NCI-H748 (cell line): ENCODE results near the gene RNF213.
"Not testable (repeated sequence)": the region's sequence is repeated elsewhere in the genome, so short reads cannot be mapped to it uniquely, and the experiment has no call there.

Source experiments
- DNase-seq: peaks from one replicate; lab custom pipeline; 2025; ENCODE audit not compliant: unreplicated experiment; lab: John Stamatoyannopoulos, UW

Gene RNF213

DNA sequence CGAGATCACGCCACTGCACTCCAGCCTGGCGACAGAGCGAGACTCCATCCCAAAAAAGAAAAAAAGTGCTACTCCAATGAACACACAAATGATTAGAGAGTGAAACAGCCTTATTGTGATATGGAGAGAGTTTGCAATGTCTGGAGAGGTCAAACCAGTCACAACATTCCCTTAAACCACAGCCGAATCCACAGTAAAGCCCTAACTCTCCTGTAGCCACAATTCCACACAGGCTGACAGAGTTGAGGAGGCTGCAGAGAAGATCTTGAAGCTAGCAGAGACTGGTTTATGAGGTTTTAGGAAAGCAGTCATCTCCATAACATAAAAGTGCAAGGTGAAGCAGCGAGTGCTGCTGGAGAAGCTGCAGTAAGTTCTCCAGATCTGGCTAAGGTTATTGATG, 6.7 kb downstream of the RNF213 start:
- no peak for DNase-seq

DNA sequence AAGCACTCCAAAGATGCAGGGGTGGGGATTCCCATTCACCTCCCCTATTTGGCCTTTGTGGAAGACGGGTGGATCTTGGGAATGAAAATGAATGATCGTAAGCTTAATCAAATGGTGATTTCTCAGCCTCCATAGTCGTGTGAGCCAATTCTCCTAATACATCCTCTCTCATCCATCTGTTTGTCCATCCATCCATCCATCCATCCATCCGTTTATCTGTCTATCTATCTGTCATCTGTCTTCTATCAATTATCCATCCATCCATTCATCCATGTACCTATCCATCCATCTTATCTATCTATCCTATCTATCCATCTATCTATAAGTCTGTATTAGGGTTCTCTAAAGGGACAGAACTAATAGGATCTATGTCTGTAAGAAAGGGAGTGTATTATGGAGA, 7.8 kb downstream of the RNF213 start:
- DNase-seq, result no peak

- no peak for DNase-seq
Measured at GRCh38 chr17:80269405-80269807, 8.8 kb downstream of the RNF213 start.

- no peak for DNase-seq
Measured at GRCh38 chr17:80270104-80270503, 9.5 kb downstream of the RNF213 start.

GRCh38 chr17:80270836-80271235, 10.2 kb downstream of the RNF213 start:
- peak; percentile 13 for DNase-seq

DNA sequence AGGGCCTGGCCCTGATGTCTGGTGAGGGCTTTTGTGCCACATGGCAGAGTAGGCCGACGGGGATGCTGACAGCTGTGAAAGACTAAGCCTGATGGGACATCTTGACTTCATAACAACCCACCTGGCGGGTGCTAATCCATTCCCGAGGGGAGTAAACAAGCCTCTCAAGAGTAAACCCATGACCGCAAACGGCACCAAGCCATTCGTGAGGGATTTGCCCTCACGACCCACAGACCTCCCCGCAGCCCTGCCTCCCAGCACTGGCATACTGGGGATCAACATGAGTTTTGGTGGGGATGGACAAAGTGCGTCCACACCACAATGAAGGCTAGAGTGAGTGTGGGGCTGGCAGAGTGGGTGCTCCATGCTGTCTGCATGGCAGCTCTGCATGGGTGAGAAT, 11.7 kb downstream of the RNF213 start:
- no peak for DNase-seq

GRCh38 chr17:80274331-80274730, 13.7 kb downstream of the RNF213 start:
- DNase-seq, result no peak

DNA sequence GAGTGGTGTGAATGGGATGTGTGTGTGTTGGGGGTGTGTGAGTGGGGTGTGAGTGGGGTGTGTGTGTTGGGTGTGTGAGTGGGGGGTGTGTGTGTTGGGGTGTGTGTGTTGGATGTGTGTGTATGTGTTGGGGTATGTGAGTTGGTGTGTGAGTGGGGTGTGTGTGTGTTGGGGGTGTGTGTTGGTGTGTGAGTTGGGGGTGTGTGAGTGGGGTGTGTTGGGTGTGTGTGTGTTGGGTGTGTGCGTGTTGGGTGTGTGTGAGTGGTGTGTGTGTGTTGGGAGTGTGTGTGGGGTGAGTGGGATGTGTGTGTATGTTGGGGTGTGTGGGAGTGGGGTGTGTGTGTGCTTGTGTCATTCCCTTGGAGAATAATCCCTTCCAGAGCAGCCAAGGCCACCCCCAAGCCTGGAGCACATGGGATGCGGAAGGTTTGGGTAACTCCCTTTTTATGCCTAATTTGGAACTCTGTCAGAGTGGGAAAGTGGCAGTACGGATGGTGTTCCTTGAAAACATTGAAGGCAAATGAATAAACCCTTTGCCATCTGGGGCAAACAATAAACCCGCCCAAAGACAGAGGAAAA, 14.3 kb downstream of the RNF213 start:
- no peak for DNase-seq

- DNase-seq, result not testable (repeated sequence)
Measured at GRCh38 chr17:80275857-80276256, 15.2 kb downstream of the RNF213 start.

DNA sequence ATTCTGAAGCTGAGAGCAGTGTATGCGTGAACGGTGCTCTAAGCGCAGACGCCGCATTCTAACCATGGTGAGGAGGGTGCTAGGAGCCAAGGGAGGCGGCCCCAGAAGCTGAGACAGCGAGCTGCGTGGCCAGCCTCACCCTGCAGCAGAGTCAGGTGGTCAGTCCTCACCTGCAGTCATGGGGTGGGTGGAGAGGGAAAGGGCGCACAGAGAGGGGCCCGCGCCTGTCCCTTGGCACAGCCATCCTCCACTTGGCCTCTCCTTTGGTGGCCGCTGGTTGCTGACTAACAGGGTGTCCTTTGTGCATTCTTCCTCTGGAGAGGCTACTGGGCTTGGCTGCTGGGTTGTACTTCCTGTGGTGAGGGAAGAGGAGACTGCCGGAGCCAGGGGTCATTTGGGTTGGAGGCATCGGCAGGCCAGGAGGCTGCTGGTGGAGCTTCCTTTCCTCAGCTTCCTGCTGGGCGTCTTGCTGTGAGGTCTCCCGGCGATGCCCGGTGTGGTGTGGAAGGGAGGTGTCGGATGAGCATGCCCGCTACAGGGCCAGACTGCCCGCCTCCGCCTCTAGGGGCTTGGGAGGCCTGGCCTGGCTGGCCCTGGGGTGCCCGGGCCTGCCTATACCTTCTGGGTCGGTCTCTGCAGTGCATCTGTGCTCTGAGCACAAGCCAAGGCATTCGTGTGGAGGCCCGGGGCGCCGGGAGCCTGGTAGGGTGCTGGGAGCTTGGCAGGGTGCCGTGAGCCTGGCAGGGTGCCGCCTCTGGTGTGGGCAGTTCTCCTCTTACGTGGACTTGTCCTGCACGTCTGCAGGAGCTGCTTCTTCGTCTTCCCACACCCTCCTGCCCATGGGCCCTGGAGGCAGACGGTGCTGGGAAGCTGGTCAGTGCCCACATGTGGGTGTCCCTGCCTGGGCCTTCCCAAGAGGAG, 17.4 kb downstream of the RNF213 start:
- no peak for DNase-seq

DNA sequence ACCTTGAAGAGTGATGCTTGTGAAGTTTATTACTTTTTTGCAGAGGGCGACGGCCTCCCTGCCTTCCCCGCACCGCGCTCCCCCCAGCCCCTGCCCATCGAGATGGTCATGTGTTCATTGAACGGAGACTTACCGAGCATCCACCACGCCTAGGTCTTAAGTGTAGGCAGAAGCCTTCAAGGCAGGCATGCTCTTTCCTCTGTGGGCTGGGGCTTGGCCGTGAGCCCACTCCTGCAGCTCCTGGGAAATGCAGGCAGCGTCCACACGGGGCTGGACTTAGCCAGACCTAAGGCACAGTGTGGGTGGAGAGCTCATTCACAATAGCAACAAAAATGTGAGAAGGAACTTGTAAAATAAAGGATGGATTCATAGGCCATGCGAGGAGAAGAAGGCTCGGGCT, 19.2 kb downstream of the RNF213 start:
- no peak for DNase-seq

DNA sequence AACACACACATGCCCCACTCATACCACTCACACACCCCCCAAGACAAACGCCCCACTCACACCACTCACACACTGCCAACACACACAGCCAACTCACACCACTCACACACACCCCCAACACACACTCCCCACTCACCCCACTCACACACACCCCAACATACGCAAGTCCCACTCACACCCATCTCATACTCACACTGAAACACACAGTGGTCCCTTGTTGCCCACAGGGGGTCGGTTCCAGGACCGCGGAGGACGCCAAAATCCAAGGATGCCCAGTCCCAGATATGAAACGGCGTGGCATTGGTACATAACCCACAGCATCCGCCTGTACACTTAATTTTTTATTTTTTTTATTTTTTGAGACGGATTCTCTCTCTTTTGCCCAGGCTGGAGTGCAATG, 20.9 kb downstream of the RNF213 start:
- DNase-seq, result no peak

DNA sequence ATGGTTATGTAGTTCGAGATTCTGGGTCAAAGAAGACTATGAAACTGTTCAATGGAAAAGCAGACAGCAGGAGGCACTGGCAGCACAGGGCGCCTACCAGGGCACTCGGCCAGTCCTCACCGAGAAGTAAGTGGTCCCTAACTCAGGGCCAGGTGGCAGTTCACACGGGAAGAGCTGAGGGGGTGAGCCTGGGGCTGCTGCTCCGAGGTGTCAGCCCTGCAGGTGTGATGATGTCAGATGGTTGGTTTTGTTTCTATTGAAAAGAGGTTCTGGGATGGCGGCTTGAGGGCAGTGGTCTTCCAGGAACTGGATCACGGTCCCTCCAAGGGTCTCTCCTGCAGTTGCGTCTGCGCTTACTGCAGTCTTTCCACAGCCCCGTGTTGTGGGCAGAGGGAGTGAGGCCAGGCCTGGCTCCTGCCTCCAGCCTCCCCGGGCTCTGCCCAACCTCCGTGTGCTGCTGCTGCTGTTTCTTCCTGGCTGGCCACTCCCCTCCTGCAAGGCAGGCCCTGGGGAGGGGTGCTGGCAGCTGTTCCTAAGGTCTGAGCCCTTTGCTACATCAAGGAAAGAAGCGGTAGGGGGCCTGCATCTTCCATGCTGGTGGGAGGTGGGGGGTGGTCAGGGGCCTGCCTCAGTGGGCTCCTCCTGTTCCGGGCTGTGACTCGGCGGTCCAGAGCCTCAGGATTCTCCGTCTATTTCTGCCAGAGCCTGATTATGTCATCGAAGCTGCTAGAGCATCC, 22.6 kb downstream of the RNF213 start:
- DNase-seq, result no peak

GRCh38 chr17:80284631-80285030, 24.0 kb downstream of the RNF213 start:
- no peak for DNase-seq

DNA sequence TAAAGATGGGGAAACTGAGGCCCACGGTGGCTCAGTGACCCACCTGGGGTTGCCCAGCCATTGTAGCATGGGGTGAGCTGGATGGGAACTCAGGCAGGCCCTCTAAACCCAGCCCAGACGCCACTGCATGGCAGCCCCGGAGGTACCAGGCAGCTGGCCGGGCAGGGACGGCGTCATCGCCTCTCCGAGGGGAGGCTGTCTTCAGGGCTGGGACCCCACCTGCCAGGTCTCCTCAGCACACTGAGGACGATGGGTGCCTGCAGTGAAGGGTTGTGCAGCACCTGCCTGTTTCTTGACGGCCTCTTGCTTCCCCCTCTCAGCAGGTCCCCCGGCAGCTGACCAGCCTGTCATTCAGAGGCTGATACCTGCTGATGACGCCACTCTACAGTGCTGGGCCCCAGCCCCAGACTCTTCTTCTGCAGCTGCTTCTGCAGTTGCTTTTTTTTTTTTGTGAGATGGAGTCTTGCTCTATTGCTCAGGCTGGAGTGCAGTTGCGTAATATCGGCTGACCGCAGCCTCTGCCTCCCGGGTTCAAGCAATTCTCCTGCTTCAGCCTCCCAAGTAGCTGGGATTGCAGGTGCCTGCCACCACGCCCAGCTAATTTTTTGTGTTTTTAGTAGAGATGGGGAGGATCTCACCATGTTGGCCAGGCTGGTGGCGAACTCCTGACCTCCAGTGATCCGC, 24.7 kb downstream of the RNF213 start:
- DNase-seq, result no peak

- no peak for DNase-seq
Measured at GRCh38 chr17:80286638-80286960, 25.9 kb downstream of the RNF213 start.

DNA sequence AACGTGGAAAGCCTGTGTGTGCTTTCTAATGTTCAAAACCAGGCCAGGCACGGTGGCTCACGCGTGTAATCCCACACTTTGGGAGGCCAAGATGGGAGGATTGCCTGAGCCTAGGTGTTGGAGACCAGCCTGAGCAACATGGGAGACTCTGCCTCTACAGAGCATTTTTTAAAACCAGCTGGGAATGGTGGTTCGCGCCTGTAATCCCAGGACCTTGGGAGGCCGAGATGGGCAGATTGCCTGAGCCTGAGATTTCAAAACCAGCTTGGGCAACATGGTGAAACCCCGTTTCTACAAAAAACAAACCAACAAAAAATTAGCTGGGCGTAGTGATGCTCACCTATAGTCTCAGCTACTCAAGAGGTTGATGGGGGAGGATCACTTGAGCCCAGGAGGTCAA, 26.4 kb downstream of the RNF213 start:
- no peak for DNase-seq

DNA sequence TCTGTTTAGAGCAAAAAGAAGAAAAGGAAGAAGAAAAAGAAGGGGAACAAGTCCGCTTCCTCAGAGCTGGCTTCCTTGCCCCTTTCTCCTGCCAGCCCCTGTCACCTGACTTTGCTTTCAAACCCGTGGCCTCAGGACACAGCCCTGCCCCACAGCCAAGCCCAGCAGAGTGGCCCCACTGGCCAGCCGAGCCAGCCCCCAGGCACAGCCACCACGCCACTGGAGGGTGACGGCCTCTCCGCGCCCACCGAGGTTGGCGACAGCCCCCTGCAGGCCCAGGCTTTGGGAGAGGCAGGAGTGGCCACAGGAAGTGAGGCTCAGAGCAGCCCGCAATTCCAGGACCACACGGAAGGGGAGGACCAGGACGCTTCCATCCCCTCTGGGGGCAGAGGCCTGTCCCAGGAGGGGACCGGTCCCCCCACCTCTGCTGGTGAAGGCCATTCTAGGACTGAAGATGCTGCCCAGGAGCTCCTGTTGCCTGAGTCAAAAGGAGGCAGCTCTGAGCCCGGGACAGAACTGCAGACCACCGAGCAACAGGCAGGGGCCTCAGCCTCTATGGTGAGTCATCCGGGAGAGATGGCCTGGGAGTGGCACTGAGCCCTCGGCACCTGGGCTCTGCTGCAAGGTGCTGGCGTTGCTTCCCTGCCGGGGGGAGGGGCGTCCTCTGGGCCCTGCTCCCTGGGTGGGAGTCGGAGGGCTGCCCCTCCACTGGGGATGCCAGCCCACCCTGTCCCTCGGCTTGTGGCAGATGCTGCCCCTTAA, 27.3 kb downstream of the RNF213 start:
- no peak for DNase-seq

- no peak for DNase-seq
Measured at GRCh38 chr17:80289616-80290015, 29.0 kb downstream of the RNF213 start.

- no peak for DNase-seq
Measured at GRCh38 chr17:80290156-80290555, 29.5 kb downstream of the RNF213 start.

GRCh38 chr17:80291260-80291659, 30.6 kb downstream of the RNF213 start:
- DNase-seq, result no peak
